Measurements from ENCODE around the gene PLA2G1B. TPM values are rescaled to one million over a fixed set of nuclear protein-coding genes. Genes with fewer than 3 reads are reported as not detected.

The PLA2G1B gene
- total RNA-seq, 1 experiment from 2014 or later = not detected

DNA sequence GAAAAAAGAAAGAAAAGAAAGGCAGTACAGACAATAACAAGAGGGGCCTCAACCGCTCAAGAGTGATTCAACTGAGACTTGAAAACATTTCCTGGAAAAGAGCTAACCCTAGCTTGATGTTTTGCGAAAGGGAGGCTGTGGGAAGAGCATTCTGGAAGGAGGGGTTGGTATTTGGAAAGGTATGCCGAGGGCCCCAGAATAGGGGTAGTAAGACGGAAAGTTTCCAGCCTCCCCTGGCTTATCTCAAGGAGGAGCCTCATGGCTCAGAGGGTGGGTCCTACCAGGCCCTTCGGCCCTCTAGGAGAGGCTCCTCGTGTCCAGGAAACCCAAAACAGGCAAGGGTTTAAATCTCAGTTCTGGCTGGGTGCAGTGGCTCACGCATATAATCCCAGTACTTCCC is 44.3 kb downstream of the PLA2G1B start:
- Histone ChIP-seq H3K27ac (ENCODE audit: low read depth, low read length, poor library complexity, severe bottlenecking) (peak overlapping the region; percentile 71), H3K36me3 (ENCODE audit: insufficient read depth, low read length, poor library complexity, severe bottlenecking) (no peaks in the 10 kb centered on the region), H3K27me3 (replicated peaks; ENCODE audit: insufficient read depth, low read depth, low read length, poor library complexity) (no peaks in the 10 kb centered on the region), H3K9me3 (ENCODE audit: low read depth, low read length, poor library complexity, severe bottlenecking) (no peaks in the 10 kb centered on the region), H3K4me1 (ENCODE audit: insufficient read depth, low read length, poor library complexity, severe bottlenecking) (peaks cover 3% of the 10 kb centered on the region), H3K4me3 (ENCODE audit: low read depth, low read length, poor library complexity, severe bottlenecking) (no peak overlapping the region)
- intact Hi-C loops (cut with micrococcal nuclease; ENCODE audit: unreplicated experiment) = no loop called here
- no peak for DNase-seq (ENCODE audit: low spot score)
- BruUV-seq (replicated peaks) = no TSS peak
- ChIA-PET CTCF (interaction anchor here (0.7 to 1.5 kb wide), 4 partner anchors 19 to 56 kb away, joined by 3 to 7 read pairs (median 4); partner anchors contain the start of gene SIRT4), POLR2A (ENCODE audit: low non-redundant PET) (interaction anchor here (0.6 to 1.6 kb wide), 3 partner anchors 8 to 82 kb away, joined by 4 to 10 read pairs (median 9); partner anchors contain the start of genes RNU4-2, RPLP0 and SIRT4)
- TF ChIP-seq, protein P1, sequence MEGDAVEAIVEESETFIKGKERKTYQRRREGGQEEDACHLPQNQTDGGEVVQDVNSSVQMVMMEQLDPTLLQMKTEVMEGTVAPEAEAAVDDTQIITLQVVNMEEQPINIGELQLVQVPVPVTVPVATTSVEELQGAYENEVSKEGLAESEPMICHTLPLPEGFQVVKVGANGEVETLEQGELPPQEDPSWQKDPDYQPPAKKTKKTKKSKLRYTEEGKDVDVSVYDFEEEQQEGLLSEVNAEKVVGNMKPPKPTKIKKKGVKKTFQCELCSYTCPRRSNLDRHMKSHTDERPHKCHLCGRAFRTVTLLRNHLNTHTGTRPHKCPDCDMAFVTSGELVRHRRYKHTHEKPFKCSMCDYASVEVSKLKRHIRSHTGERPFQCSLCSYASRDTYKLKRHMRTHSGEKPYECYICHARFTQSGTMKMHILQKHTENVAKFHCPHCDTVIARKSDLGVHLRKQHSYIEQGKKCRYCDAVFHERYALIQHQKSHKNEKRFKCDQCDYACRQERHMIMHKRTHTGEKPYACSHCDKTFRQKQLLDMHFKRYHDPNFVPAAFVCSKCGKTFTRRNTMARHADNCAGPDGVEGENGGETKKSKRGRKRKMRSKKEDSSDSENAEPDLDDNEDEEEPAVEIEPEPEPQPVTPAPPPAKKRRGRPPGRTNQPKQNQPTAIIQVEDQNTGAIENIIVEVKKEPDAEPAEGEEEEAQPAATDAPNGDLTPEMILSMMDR (conservative IDR thresholded peaks at IDR 0.05; ENCODE audit: low read depth, low read length) = no peak
- no peak for TF ChIP-seq EZH2 (IDR thresholded peaks at IDR 0.05; ENCODE audit: borderline replicate concordance, low read depth, low read length, poor library complexity, severe bottlenecking)

GRCh38 chr12:120278137-120279069 is 49.2 kb downstream of the PLA2G1B start:
- ChIA-PET CTCF (interaction anchor here (0.6 kb wide), 1 partner anchor 15 kb away, joined by 4 read pairs; no protein-coding TSS in a partner anchor), POLR2A (ENCODE audit: low non-redundant PET) (no interaction called here)
- H3K27me3 ChIP-seq (replicated peaks; ENCODE audit: insufficient read depth, low read depth, low read length, poor library complexity) = no peaks in the 10 kb centered on the region
- no peaks in the 10 kb centered on the region for H3K36me3 ChIP-seq (ENCODE audit: insufficient read depth, low read length, poor library complexity, severe bottlenecking)
- peaks cover 9% of the 10 kb centered on the region for H3K4me1 ChIP-seq (ENCODE audit: insufficient read depth, low read length, poor library complexity, severe bottlenecking)
- TF ChIP-seq, protein P1 (conservative IDR thresholded peaks at IDR 0.05; ENCODE audit: low read depth, low read length) = no peak
- TF ChIP-seq EZH2 (IDR thresholded peaks at IDR 0.05; ENCODE audit: borderline replicate concordance, low read depth, low read length, poor library complexity, severe bottlenecking) = no peak
- no peak overlapping the region for H3K27ac ChIP-seq (ENCODE audit: low read depth, low read length, poor library complexity, severe bottlenecking)
- DNase-seq (ENCODE audit: low spot score) = no peak
- no peak overlapping the region for H3K4me3 ChIP-seq (ENCODE audit: low read depth, low read length, poor library complexity, severe bottlenecking)
- no TSS peak for BruUV-seq (replicated peaks)
- intact Hi-C loops (cut with micrococcal nuclease; ENCODE audit: unreplicated experiment) = no loop called here
- no peaks in the 10 kb centered on the region for H3K9me3 ChIP-seq (ENCODE audit: low read depth, low read length, poor library complexity, severe bottlenecking)

- Histone ChIP-seq H3K36me3 (ENCODE audit: insufficient read depth, low read length, poor library complexity, severe bottlenecking) (no peaks in the 10 kb centered on the region), H3K27me3 (replicated peaks; ENCODE audit: insufficient read depth, low read depth, low read length, poor library complexity) (no peaks in the 10 kb centered on the region), H3K4me3 (ENCODE audit: low read depth, low read length, poor library complexity, severe bottlenecking) (no peak overlapping the region), H3K4me1 (ENCODE audit: insufficient read depth, low read length, poor library complexity, severe bottlenecking) (peaks cover 6% of the 10 kb centered on the region), H3K27ac (ENCODE audit: low read depth, low read length, poor library complexity, severe bottlenecking) (no peak overlapping the region), H3K9me3 (ENCODE audit: low read depth, low read length, poor library complexity, severe bottlenecking) (no peaks in the 10 kb centered on the region)
- ChIA-PET POLR2A (ENCODE audit: low non-redundant PET) (no interaction called here), CTCF (no interaction called here)
- no peak for TF ChIP-seq EZH2 (IDR thresholded peaks at IDR 0.05; ENCODE audit: borderline replicate concordance, low read depth, low read length, poor library complexity, severe bottlenecking)
- TF ChIP-seq, protein P1 (conservative IDR thresholded peaks at IDR 0.05; ENCODE audit: low read depth, low read length) = no peak
- intact Hi-C loops (cut with micrococcal nuclease; ENCODE audit: unreplicated experiment) = no loop called here
- no peak for DNase-seq (ENCODE audit: low spot score)
- BruUV-seq (replicated peaks) = no TSS peak
Observed at GRCh38 chr12:120276734-120277133, 50.8 kb downstream of the PLA2G1B start.

Other genes with a start within 250 kb of the PLA2G1B start
- gene RAB35, start 211.0 kb downstream of the PLA2G1B start, total RNA-seq (2021) = 57.9 and 63.0 TPM in 2 replicates
- 129 and 131 TPM in 2 replicates for gene GCN1, start 133.1 kb downstream of the PLA2G1B start, total RNA-seq (2021)
- gene RPLP0, start 126.7 kb downstream of the PLA2G1B start, total RNA-seq (2021) = 1,951 and 2,047 TPM in 2 replicates
- 110 and 127 TPM in 2 replicates for gene PXN, start 62.0 kb downstream of the PLA2G1B start, total RNA-seq (2021)
- gene RNU4-2, start 35.9 kb downstream of the PLA2G1B start, total RNA-seq (2021) = 2,640 and 2,668 TPM in 2 replicates
- 1,130 and 1,293 TPM in 2 replicates for gene RNU4-1, start 34.5 kb downstream of the PLA2G1B start, total RNA-seq (2021)
- 3.7 and 4.8 TPM in 2 replicates for gene SIRT4, start 25.5 kb downstream of the PLA2G1B start, total RNA-seq (2021)
- gene MSI1, start 41.4 kb upstream of the PLA2G1B start, total RNA-seq (2021) = 3.6 and 8.8 TPM in 2 replicates
- 435 and 460 TPM in 2 replicates for gene COX6A1, start 110.3 kb upstream of the PLA2G1B start, total RNA-seq (2021)
- 29.4 and 36.4 TPM in 2 replicates for gene TRIAP1, start 118.6 kb upstream of the PLA2G1B start, total RNA-seq (2021)
- gene GATC, start 118.7 kb upstream of the PLA2G1B start, total RNA-seq (2021) = 40.2 and 42.4 TPM in 2 replicates
- 308 and 328 TPM in 2 replicates for gene SRSF9, start 142.0 kb upstream of the PLA2G1B start, total RNA-seq (2021)
- gene DYNLL1, start 168.3 kb upstream of the PLA2G1B start, total RNA-seq (2021) = 546 and 617 TPM in 2 replicates
- gene COQ5, start 201.4 kb upstream of the PLA2G1B start, total RNA-seq (2021) = 36.5 and 40.4 TPM in 2 replicates
- gene RNF10, start 206.6 kb upstream of the PLA2G1B start, total RNA-seq (2021) = 225 and 240 TPM in 2 replicates

All from A673 (cell line).